Mammary epithelial cell (primary cell): Measurements from ENCODE around the gene POMP.

Experiments
- CTCF ChIP-seq, 2 donors: IDR thresholded peaks in 1 of 2; conservative IDR thresholded peaks in 1 of 2; 2 replicates each; pipeline ENCODE4 v1.5.1; 2011 to 2012; ENCODE audit warnings: inconsistent platforms in 2 of 2, low read length in 2 of 2, mild to moderate bottlenecking in 2 of 2, control low read depth in 1 of 2, low read depth in 1 of 2; ENCODE audit not compliant: insufficient read depth in 1 of 2; ENCODE audit errors: extremely low read depth in 1 of 2
- EZH2 ChIP-seq: IDR thresholded peaks from 2 replicates; pipeline ENCODE4 v1.6.1; 2012; ENCODE audit warnings: low read length, inconsistent platforms, borderline replicate concordance

GRCh38 chr13:28637714-28638355, 21.1 kb upstream of the POMP start:
- TF ChIP-seq CTCF (conservative IDR thresholded peaks at IDR 0.05 in 1 of 2, IDR thresholded peaks at IDR 0.05 in 1 of 2; ENCODE audit: extremely low read depth in 1 of 2, insufficient read depth in 1 of 2, low read depth in 1 of 2, low read length in 2 of 2) (no peak), EZH2 (no peak)
